ENCODE data around the gene MISP.

GRCh38 chr19:808423-808775 is 57.5 kb downstream of the MISP start:
- TF ChIP-seq SUZ12 (IDR thresholded peaks at IDR 0.05; ENCODE audit: extremely low read depth, insufficient read depth, insufficient read length) (no peak), YY1 (IDR thresholded peaks at IDR 0.05; ENCODE audit: insufficient read depth, insufficient read length) (no peak)
